ENCODE measurements around the gene PCIF1. TPM values are rescaled to one million over a fixed set of nuclear protein-coding genes. Genes with fewer than 3 reads are reported as not detected.

PCIF1 gene
- total RNA-seq, 4 donors from 2014 or later, result 52.2 to 59.0 (median 53.0) TPM

GRCh38 chr20:45958593-45958992, 24.1 kb downstream of the PCIF1 start:
- no peak for TF ChIP-seq CTCF (IDR thresholded peaks at IDR 0.05)
- H3K27ac ChIP-seq, result no peak overlapping the region
- H3K9me3 ChIP-seq, result peaks cover 0 to 4% (median 0%) of the 10 kb centered on the region in 4 donors
- no peak overlapping the region for H3K4me3 ChIP-seq
- no peaks in the 10 kb centered on the region for H3K4me1 ChIP-seq
- DNase-seq (ENCODE audit: low spot score in 2 of 2), result no peak
- H3K27me3 ChIP-seq, result no peaks in the 10 kb centered on the region
- WGBS, 2 donors, result 94 to 97% methylated on average over 4 of the region's 4 CpGs
- H3K36me3 ChIP-seq, result peaks cover 5 to 91% (median 54%) of the 10 kb centered on the region in 3 donors

- Histone ChIP-seq H3K4me1 (no peaks in the 10 kb centered on the region), H3K4me3 (no peak overlapping the region), H3K27me3 (no peaks in the 10 kb centered on the region), H3K27ac (no peak overlapping the region), H3K36me3 (peaks cover 5 to 91% (median 60%) of the 10 kb centered on the region in 3 donors), H3K9me3 (peaks cover 0 to 4% (median 0%) of the 10 kb centered on the region in 4 donors)
- TF ChIP-seq POLR2A (IDR thresholded peaks at IDR 0.05), result no peak
- no peak for TF ChIP-seq CTCF (IDR thresholded peaks at IDR 0.05)
- TF ChIP-seq EP300 (IDR thresholded peaks at IDR 0.05), result no peak
- WGBS, 2 donors, result 91 to 94% methylated on average over 16 of the region's 16 CpGs
- DNase-seq (ENCODE audit: low spot score in 2 of 2), result no peak
These were observed 24.6 kb downstream of the PCIF1 start for GRCh38 chr20:45959126-45959525.

- 92 to 94% methylated on average over 14 of the region's 14 CpGs for WGBS, 2 donors
- H3K4me3 ChIP-seq, result no peak overlapping the region
- H3K4me1 ChIP-seq, result no peaks in the 10 kb centered on the region
- TF ChIP-seq CTCF (IDR thresholded peaks at IDR 0.05), result no peak
- TF ChIP-seq POLR2A (IDR thresholded peaks at IDR 0.05), result no peak
- no peak for TF ChIP-seq EP300 (IDR thresholded peaks at IDR 0.05)
- no peak for DNase-seq (ENCODE audit: low spot score in 2 of 2)
- no peaks in the 10 kb centered on the region for H3K27me3 ChIP-seq
- H3K9me3 ChIP-seq, result peaks cover 0 to 4% (median 0%) of the 10 kb centered on the region in 4 donors
- H3K27ac ChIP-seq, result no peak overlapping the region
- peaks cover 5 to 98% (median 61%) of the 10 kb centered on the region in 3 donors for H3K36me3 ChIP-seq
These were observed 25.6 kb downstream of the PCIF1 start for GRCh38 chr20:45959956-45960630.

- H3K36me3 ChIP-seq, result peaks cover 5 to 99% (median 66%) of the 10 kb centered on the region in 3 donors
- H3K27me3 ChIP-seq, result no peaks in the 10 kb centered on the region
- H3K4me3 ChIP-seq, result no peak overlapping the region
- no peak overlapping the region for H3K27ac ChIP-seq
- no peak for DNase-seq (ENCODE audit: low spot score in 2 of 2)
- H3K9me3 ChIP-seq, result peaks cover 0 to 4% (median 0%) of the 10 kb centered on the region in 4 donors
- 88 to 94% methylated on average over 23 to 24 of the region's 26 CpGs for WGBS, 2 donors
- H3K4me1 ChIP-seq, result no peaks in the 10 kb centered on the region
- TF ChIP-seq EP300 (IDR thresholded peaks at IDR 0.05) (no peak), POLR2A (IDR thresholded peaks at IDR 0.05) (no peak)
These were observed 27.7 kb downstream of the PCIF1 start for GRCh38 chr20:45962031-45962755.

GRCh38 chr20:45963059-45964005, 28.8 kb downstream of the PCIF1 start:
- Histone ChIP-seq H3K27ac (no peak overlapping the region), H3K9me3 (peaks cover 0 to 4% (median 0%) of the 10 kb centered on the region in 4 donors), H3K4me1 (peaks cover 0 to 6% (median 0%) of the 10 kb centered on the region in 4 donors), H3K4me3 (no peak overlapping the region), H3K27me3 (no peaks in the 10 kb centered on the region), H3K36me3 (peaks cover 5 to 99% (median 61%) of the 10 kb centered on the region in 3 donors)
- DNase-seq (ENCODE audit: low spot score in 2 of 2), result peak in 1 of 2 donors; percentile 50
- peak in 4 of 5 experiments; percentile 17 to 55 (median 28) for TF ChIP-seq CTCF (IDR thresholded peaks at IDR 0.05)
- TF ChIP-seq EP300 (IDR thresholded peaks at IDR 0.05), result no peak
- WGBS, 2 donors, result 85 to 88% methylated on average over 31 to 34 of the region's 34 CpGs

Measured in tibial nerve (tissue), 4 donors.